Loucy (cell line): ENCODE measurements around the gene KATNAL1.

Source experiments
- H2AFZ ChIP-seq: fragments of 200-600 bp; sonication (generic); 2 replicates; pipeline ENCODE4 v1.6.0; 2016; ENCODE audit warnings: antibody characterized with exemption, mild to moderate bottlenecking, low read length, moderate library complexity
- H3F3A ChIP-seq: fragments of 200-600 bp; 2 replicates; pipeline ENCODE4 v1.6.0; 2016; ENCODE audit warnings: antibody characterized with exemption, low read depth, mild to moderate bottlenecking
- H3K27me3 ChIP-seq: fragments of 200-600 bp; sonication (generic); 2 replicates; pipeline ENCODE4 v1.6.1; 2014; ENCODE audit warnings: low read length, mild to moderate bottlenecking; ENCODE audit not compliant: insufficient read depth, poor library complexity, severe bottlenecking
- H3K36me3 ChIP-seq: fragments of 200-600 bp; sonication (generic); 2 replicates; pipeline ENCODE4 v1.6.1; 2016; ENCODE audit warnings: low read length; ENCODE audit not compliant: insufficient read depth
- H3K4me1 ChIP-seq: fragments of 200-600 bp; sonication (generic); 2 replicates; pipeline ENCODE4 v1.5.1; 2014; ENCODE audit warnings: low read length, mild to moderate bottlenecking; ENCODE audit not compliant: insufficient read depth, poor library complexity, severe bottlenecking
- H3K4me2 ChIP-seq: fragments of 200-600 bp; sonication (generic); 2 replicates; pipeline ENCODE4 v1.6.0; 2014; ENCODE audit warnings: antibody characterized with exemption, low read length, low read depth, mild to moderate bottlenecking; ENCODE audit not compliant: poor library complexity, severe bottlenecking
- H3K4me3 ChIP-seq: fragments of 200-600 bp; sonication (generic); 2 replicates; pipeline ENCODE4 v1.5.1; 2014; ENCODE audit warnings: low read length, mild to moderate bottlenecking, mixed read lengths; ENCODE audit not compliant: poor library complexity, severe bottlenecking
- H3K79me2 ChIP-seq: fragments of 200-600 bp; sonication (generic); 2 replicates; pipeline ENCODE4 v1.6.1; 2014; ENCODE audit warnings: low read length; ENCODE audit not compliant: insufficient read depth
- H3K9ac ChIP-seq: fragments of 200-600 bp; sonication (generic); 2 replicates; pipeline ENCODE4 v1.6.0; 2014; ENCODE audit warnings: mild to moderate bottlenecking, low read depth, low read length, moderate library complexity; ENCODE audit not compliant: poor library complexity, severe bottlenecking
- H3K9me2 ChIP-seq: fragments of 200-600 bp; sonication (generic); replicated peaks from 2 replicates; pipeline ENCODE4 v1.6.1; 2016; ENCODE audit warnings: low read depth, low read length, mixed read lengths
- H3K9me3 ChIP-seq: fragments of 200-600 bp; sonication (generic); 2 replicates; pipeline ENCODE4 v1.6.1; 2014; ENCODE audit warnings: mild to moderate bottlenecking, antibody characterized with exemption, low read length, low read depth; ENCODE audit not compliant: insufficient read depth
- H4K20me1 ChIP-seq: fragments of 200-600 bp; sonication (generic); 2 replicates; pipeline ENCODE4 v1.6.0; 2014; ENCODE audit warnings: antibody characterized with exemption, low read length, mild to moderate bottlenecking; ENCODE audit not compliant: insufficient read depth, poor library complexity, severe bottlenecking
- EZH2phosphoT487 ChIP-seq: fragments of 200-600 bp; IDR thresholded peaks from 2 replicates; pipeline ENCODE4 v1.6.1; 2018; ENCODE audit warnings: antibody characterized with exemption, mild to moderate bottlenecking, moderate library complexity, borderline replicate concordance
- TF ChIP-seq, protein P1 (sequence below): fragments of 200-600 bp; sonication (generic); conservative IDR thresholded peaks from 2 replicates; pipeline ENCODE4 v1.5.1; 2014; ENCODE audit warnings: mild to moderate bottlenecking, antibody characterized with exemption, low read length

KATNAL1 gene

GRCh38 chr13:30307194-30307970 lies at the start of gene KATNAL1:
Gene KATNAL1 (minus strand): TSS chr13:30307551. CDS start chr13:30283777, 23,774 bp downstream.
- Histone ChIP-seq H2AFZ (peak within 1 kb of the TSS; percentile 98), H3K9ac (peak within 1 kb of the TSS; percentile 91), H3K36me3 (no peaks in the 10 kb centered on the region), H4K20me1 (no peaks in the 10 kb centered on the region), H3K4me2 (peak within 1 kb of the TSS; percentile 96), H3F3A (no peaks in the 10 kb centered on the region), H3K9me2 (no peaks in the 10 kb centered on the region), H3K27me3 (no peaks in the 10 kb centered on the region), H3K4me1 (peaks cover 55% of the 10 kb centered on the region), H3K79me2 (peaks cover 42% of the 10 kb centered on the region), H3K9me3 (no peaks in the 10 kb centered on the region), H3K4me3 (peak within 1 kb of the TSS; percentile 97)
- TF ChIP-seq EZH2phosphoT487 = no peak
- TF ChIP-seq, protein P1, sequence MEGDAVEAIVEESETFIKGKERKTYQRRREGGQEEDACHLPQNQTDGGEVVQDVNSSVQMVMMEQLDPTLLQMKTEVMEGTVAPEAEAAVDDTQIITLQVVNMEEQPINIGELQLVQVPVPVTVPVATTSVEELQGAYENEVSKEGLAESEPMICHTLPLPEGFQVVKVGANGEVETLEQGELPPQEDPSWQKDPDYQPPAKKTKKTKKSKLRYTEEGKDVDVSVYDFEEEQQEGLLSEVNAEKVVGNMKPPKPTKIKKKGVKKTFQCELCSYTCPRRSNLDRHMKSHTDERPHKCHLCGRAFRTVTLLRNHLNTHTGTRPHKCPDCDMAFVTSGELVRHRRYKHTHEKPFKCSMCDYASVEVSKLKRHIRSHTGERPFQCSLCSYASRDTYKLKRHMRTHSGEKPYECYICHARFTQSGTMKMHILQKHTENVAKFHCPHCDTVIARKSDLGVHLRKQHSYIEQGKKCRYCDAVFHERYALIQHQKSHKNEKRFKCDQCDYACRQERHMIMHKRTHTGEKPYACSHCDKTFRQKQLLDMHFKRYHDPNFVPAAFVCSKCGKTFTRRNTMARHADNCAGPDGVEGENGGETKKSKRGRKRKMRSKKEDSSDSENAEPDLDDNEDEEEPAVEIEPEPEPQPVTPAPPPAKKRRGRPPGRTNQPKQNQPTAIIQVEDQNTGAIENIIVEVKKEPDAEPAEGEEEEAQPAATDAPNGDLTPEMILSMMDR = no peak

- H3K27me3 ChIP-seq = no peaks in the 10 kb centered on the region
- TF ChIP-seq, protein P1 = no peak
- no peak for TF ChIP-seq EZH2phosphoT487
- no peak overlapping the region for H2AFZ ChIP-seq
- H3K79me2 ChIP-seq = peaks cover 33% of the 10 kb centered on the region
- peaks cover 8% of the 10 kb centered on the region for H4K20me1 ChIP-seq
- peak overlapping the region; percentile 65 for H3K4me2 ChIP-seq
- no peaks in the 10 kb centered on the region; the same call in 1 of the 2 replicates for H3F3A ChIP-seq
- peaks cover 51% of the 10 kb centered on the region for H3K36me3 ChIP-seq
- H3K9me3 ChIP-seq = no peaks in the 10 kb centered on the region; the same call in 1 of the 2 replicates
- no peaks in the 10 kb centered on the region for H3K9me2 ChIP-seq
- peak overlapping the region; percentile 65 for H3K9ac ChIP-seq
- peaks cover 41% of the 10 kb centered on the region for H3K4me1 ChIP-seq
- peak overlapping the region; percentile 55 for H3K4me3 ChIP-seq
These were observed 48.5 kb upstream of the KATNAL1 start for GRCh38 chr13:30355839-30356238.

- Histone ChIP-seq H3K79me2 (peaks cover 28% of the 10 kb centered on the region), H3K4me3 (peak overlapping the region; percentile 55), H3K27me3 (no peaks in the 10 kb centered on the region), H3K9me2 (no peaks in the 10 kb centered on the region), H3F3A (no peaks in the 10 kb centered on the region; the same call in 1 of the 2 replicates), H3K36me3 (peaks cover 46% of the 10 kb centered on the region), H3K4me1 (peaks cover 41% of the 10 kb centered on the region), H3K9ac (peak overlapping the region; percentile 65), H3K9me3 (no peaks in the 10 kb centered on the region; the same call in 1 of the 2 replicates), H4K20me1 (peaks cover 6% of the 10 kb centered on the region), H2AFZ (no peak overlapping the region), H3K4me2 (peak overlapping the region; percentile 65)
- TF ChIP-seq EZH2phosphoT487 = no peak
- TF ChIP-seq, protein P1 = peak; percentile 86
These were observed 48.0 kb upstream of the KATNAL1 start for GRCh38 chr13:30355384-30355699.
